Subcutaneous adipose tissue (tissue), 4 donors: ENCODE data around the gene AGAP1. TPM values are rescaled to one million over a fixed set of nuclear protein-coding genes. Genes with fewer than 3 reads are reported as not detected.

Experiments used
- total RNA-seq, 4 donors: library from RNA; depleted of rRNA; stranded (reverse); fragments of >200 nt; gene quantifications; one replicate each; pipeline ENCODE4 v1.1.0, GENCODE V29; 2016
- TF ChIP-seq, protein P1 (sequence below): fragments of 450-650 bp; IDR thresholded peaks from one replicate; pipeline ENCODE4 v1.5.1; 2016; ENCODE audit warnings: low read depth, mild to moderate bottlenecking, control low read depth, antibody characterized with exemption, moderate library complexity

The AGAP1 gene
- total RNA-seq, 4 donors from 2014 or later, result 13.6 to 26.3 (median 23.6) TPM

DNA sequence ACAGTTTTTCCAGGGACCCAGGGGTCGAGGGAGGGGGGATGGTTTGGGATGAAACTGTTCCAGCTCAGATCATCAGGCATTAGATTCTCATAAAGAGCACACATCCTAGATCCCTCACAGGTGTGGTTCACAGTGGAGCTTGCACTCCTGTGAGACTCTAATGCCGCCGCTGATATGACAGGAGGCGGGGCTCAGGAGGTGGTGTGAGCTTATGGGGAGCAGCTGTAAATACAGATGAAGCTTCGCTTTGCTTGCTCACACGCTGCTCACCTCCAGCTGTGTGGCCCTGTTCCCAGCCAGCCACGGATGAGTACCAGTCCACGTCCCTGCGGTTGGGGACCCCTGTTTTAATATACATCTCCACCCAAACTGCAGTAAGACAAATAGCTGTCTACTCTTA lies 204.2 kb downstream of the AGAP1 start:
- TF ChIP-seq, protein P1, sequence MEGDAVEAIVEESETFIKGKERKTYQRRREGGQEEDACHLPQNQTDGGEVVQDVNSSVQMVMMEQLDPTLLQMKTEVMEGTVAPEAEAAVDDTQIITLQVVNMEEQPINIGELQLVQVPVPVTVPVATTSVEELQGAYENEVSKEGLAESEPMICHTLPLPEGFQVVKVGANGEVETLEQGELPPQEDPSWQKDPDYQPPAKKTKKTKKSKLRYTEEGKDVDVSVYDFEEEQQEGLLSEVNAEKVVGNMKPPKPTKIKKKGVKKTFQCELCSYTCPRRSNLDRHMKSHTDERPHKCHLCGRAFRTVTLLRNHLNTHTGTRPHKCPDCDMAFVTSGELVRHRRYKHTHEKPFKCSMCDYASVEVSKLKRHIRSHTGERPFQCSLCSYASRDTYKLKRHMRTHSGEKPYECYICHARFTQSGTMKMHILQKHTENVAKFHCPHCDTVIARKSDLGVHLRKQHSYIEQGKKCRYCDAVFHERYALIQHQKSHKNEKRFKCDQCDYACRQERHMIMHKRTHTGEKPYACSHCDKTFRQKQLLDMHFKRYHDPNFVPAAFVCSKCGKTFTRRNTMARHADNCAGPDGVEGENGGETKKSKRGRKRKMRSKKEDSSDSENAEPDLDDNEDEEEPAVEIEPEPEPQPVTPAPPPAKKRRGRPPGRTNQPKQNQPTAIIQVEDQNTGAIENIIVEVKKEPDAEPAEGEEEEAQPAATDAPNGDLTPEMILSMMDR, result no peak

DNA sequence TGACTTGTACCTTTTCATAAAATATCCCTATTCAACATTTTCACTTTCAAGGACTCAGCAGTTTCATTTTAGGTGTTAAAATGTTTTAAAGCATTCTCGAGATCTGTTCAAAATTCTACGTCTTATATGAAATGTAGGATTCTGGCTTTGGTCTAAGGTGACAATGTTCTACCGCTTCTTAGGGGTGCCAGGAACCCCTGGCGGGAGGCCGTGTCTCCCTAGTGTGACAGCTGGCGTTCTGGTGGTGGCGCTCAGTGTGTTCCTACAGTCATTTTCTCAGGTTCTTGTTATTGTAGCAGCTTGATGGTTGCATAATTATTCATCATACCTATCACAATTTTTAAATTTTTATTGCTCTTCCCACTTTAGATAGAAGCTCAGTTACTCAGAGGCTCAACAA lies 204.6 kb downstream of the AGAP1 start:
- TF ChIP-seq, protein P1, result no peak

DNA sequence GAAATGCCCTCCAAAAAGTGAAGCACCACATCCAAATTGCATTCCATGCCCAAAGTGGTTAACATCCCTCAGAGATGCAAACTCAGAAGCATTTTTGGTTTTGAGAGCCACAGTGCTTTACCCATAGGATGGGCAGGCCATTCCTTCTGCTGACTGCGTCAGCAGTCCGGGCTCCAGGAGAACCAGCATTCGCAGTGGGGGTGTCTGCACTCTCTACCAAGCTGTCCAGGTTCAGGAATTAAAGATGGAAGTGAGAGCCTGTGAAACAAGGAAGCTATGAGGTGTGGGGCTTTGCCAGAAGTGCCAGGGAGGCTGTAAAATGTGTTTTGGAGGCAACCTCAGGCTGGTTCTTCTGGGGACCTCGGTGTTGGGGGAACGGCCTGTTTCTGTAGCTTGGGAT lies 205.7 kb downstream of the AGAP1 start:
- TF ChIP-seq, protein P1, result no peak

DNA sequence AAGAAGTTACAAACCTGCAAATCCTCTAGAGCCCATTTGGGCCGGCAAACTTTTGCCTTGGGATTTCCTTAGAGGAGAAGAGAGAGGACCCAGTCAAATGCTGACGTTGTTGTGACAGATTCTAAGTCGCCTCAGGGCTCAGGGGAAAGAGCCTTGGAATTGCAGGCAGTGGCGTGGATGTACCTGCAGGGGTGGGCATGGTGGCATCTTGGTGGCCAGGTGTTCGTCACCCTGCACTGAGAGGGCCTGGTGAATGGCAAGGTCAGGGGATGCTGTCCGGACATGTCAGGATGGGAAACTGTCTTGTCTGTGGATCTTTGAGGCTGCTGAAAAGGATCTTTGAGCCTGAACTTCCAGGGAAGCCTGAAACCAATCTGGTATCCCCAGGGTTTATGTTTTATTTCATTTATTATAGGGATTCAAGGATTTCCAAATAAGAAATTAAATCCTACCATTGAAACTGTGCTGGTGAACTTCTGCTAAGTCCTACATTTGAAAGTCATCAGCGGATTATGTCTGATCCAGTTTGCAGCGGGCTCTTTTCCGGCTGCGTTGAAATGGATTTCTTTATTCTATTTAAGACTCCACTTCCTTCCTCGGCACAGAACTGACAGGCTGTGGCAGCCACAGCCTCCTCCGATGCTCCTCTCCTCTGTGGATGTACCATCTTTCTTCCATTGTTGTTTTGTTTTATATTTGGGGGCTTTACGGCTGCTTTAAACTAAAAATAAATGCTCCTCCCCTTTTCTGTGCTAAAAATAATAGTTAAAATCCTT lies 207.6 kb downstream of the AGAP1 start:
- TF ChIP-seq, protein P1, result no peak

DNA sequence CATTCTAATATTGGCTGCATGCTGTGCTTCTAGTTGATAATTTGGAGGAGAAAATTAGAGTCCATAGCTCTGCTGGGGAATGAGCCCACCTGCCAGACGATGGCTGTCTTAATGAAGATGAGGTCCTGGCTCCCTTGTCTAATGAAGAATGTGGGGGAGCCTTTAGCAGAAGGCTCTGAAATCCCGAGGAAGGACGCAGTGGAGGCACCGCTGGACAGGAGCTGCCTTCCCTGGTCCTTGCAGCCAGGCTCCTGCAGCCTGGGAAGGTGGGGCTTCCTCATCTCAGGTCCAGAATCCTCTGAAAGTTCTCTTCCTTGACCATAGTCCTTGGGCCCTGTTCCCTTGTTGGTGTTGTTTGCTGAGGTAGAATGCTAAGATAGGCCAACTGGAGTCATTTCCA lies 208.3 kb downstream of the AGAP1 start:
- TF ChIP-seq, protein P1, result no peak

DNA sequence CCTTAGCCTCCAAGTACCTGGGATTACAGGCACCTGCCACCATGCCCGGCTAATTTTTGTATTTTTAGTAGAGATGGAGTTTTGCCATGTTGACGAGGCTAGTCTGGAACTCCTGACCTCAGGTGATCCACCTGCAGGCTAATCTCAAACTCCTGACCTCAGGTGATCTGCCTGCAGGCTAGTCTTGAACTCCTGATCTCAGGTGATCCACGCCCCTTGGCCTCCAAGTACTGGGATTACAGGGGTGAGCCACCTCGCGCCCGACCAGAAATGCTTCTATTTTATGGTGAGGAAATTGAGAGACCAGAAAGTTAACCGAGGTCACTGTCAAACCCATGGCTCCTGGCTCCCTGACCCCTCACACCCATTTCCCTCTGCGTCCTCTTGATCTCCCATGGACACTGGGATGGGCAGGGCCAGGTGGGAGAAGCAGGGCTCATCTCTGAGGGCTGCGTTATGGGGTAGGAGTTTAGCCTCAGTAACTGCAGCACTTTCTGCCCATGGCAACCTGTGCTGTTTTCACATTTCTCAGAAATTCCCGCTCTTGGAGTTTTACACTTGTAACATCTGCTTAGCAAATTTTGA lies 210.0 kb downstream of the AGAP1 start:
- TF ChIP-seq, protein P1, result no peak

DNA sequence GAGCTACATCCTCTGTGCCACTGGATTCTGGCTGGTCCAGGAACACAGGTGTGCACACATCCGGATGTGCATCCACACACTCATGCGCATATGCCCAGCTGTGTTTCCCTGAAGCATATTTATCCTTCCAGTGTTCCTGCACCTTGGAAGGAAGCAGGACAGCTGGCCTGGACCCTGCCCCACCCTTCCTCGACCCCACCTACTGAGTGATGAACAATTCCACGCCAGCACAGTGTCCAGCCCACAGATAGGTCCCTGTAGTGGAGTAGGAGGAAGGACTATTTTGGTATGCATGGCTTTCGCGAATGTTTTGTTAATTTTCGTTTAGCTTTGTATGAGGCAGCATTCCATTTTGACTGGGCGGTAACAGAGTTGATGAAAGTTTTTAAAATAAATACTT lies 211.5 kb downstream of the AGAP1 start:
- TF ChIP-seq, protein P1, result no peak
